ENCODE measurements around the gene ST6GALNAC3.

The ST6GALNAC3 gene

DNA sequence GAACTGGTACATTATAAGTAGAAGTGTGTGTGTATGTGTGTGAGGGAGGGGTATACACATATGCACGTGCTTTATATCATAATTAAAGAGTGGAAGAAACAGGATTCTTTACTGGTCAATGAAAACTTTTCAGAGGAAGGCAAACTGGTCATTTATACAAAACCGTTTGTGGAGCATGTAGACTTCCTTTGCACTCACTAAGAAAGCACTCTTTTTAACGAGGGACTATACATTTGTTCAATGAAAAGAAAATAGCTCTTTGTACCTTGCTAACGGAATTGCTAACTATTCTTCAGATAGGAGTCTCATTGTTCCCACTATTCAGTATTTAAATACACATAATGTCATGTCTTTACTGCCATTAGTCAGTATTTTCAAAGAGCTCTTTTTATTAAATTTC, 219.3 kb downstream of the ST6GALNAC3 start:
- DNase-seq (ENCODE audit: low spot score) = no peak
- in situ Hi-C loops (cut with MboI; ENCODE audit: low sequenced_read_pairs, unreplicated experiment) = no loop called here
- TF ChIP-seq, protein P1, sequence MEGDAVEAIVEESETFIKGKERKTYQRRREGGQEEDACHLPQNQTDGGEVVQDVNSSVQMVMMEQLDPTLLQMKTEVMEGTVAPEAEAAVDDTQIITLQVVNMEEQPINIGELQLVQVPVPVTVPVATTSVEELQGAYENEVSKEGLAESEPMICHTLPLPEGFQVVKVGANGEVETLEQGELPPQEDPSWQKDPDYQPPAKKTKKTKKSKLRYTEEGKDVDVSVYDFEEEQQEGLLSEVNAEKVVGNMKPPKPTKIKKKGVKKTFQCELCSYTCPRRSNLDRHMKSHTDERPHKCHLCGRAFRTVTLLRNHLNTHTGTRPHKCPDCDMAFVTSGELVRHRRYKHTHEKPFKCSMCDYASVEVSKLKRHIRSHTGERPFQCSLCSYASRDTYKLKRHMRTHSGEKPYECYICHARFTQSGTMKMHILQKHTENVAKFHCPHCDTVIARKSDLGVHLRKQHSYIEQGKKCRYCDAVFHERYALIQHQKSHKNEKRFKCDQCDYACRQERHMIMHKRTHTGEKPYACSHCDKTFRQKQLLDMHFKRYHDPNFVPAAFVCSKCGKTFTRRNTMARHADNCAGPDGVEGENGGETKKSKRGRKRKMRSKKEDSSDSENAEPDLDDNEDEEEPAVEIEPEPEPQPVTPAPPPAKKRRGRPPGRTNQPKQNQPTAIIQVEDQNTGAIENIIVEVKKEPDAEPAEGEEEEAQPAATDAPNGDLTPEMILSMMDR (IDR thresholded peaks at IDR 0.05; ENCODE audit: borderline replicate concordance, control extremely low read depth, extremely low read depth, insufficient read depth, missing control alignments) = no peak

DNA sequence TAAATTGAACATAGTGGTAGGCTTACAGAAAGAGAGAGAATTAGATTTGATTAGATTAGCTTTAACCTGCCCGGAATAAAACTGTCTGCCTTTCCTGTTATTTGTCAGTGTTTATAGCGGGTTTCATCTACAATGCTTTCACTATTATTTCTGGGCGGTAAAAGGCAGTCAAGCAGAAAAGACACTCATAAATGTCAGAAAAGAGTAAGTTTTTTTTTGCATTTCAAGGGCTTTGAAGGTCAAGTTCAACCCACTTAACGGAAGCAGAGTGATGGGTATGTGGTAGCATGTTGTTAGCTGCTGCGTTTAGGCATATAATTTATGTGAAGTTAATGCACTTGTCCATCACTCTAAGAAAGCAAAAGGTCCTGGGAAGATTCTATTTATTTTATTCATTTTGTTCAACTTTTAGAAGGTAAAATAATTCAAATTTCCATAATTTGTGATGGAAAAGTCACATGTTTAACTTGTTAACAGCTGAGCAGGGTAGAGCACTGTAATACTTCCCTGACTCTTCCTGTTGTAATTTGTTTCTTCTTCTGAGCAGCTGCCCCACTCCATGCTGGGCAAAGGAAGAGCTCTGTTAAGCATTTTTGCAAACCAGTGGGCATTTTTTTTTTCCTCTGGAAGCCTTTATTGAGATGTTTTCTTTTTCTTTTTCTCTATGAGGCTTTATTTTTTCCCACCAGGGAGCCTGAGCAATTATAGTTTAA, 220.1 kb downstream of the ST6GALNAC3 start:
- TF ChIP-seq, protein P1 (IDR thresholded peaks at IDR 0.05; ENCODE audit: borderline replicate concordance, control extremely low read depth, extremely low read depth, insufficient read depth, missing control alignments) = no peak
- no peak for DNase-seq (ENCODE audit: low spot score)
- in situ Hi-C loops (cut with MboI; ENCODE audit: low sequenced_read_pairs, unreplicated experiment) = no loop called here

DNA sequence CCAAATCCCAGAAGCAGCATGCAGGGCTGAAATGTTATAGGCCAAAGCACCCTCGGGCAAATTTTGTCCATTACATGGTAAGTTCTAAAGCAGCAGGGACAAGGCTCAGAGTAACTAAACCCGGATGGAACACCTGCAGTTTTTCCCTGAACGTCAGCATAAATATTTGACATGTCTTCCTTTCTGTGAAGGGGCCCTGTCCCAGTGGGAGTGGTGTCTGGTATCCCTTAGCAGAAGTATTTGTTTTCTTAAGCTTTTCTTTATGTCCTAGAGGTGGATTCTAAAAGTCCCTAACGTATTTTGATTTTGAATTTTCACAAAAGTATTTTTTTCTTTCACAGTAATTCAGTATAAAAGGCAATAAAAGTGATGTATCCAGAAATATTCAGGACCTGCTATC, 223.9 kb downstream of the ST6GALNAC3 start:
- DNase-seq (ENCODE audit: low spot score) = no peak
- in situ Hi-C loops (cut with MboI; ENCODE audit: low sequenced_read_pairs, unreplicated experiment) = no loop called here
- TF ChIP-seq, protein P1 (IDR thresholded peaks at IDR 0.05; ENCODE audit: borderline replicate concordance, control extremely low read depth, extremely low read depth, insufficient read depth, missing control alignments) = no peak

DNA sequence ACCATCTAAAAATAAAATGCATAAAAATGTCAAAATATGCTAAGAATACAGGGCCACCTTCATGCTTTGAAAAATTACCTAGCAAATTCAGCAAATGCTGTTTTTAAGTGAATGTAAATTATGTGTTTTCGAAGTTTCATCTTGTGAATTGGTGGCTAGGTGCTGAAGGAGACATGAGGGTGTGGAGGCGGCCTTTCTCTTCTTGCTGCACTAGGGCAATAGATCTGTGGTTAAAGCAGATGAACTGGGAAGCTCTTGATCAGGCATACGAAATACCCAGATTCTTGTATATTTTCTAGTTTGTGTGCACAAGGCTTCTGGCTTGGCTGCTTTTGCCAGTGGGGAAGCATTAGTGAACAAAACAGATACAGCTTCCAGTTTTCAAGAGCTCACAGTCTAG, 224.5 kb downstream of the ST6GALNAC3 start:
- no peak for DNase-seq (ENCODE audit: low spot score)
- in situ Hi-C loops (cut with MboI; ENCODE audit: low sequenced_read_pairs, unreplicated experiment) = no loop called here
- TF ChIP-seq, protein P1 (IDR thresholded peaks at IDR 0.05; ENCODE audit: borderline replicate concordance, control extremely low read depth, extremely low read depth, insufficient read depth, missing control alignments) = no peak

DNA sequence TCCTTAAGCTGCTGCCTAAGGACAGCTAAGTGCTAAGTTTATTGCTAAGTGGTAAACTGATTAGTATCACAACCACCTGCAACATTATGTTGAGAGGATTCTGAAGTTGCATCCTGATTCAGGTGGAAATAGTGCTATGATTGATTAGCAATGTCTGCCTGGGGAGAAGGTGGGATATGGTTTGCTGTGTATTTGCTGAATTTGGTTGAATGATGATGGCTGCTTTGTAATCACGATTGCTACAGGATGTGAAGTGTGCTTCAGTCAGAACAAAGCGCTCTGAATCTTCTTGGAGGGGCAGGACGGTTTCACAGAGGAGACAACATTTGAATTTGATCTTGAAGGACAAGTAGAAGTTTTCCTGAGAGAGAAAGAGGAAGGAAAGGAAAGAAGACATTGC, 226.0 kb downstream of the ST6GALNAC3 start:
- TF ChIP-seq, protein P1 (IDR thresholded peaks at IDR 0.05; ENCODE audit: borderline replicate concordance, control extremely low read depth, extremely low read depth, insufficient read depth, missing control alignments) = no peak
- no peak for DNase-seq (ENCODE audit: low spot score)
- in situ Hi-C loops (cut with MboI; ENCODE audit: low sequenced_read_pairs, unreplicated experiment) = no loop called here

DNA sequence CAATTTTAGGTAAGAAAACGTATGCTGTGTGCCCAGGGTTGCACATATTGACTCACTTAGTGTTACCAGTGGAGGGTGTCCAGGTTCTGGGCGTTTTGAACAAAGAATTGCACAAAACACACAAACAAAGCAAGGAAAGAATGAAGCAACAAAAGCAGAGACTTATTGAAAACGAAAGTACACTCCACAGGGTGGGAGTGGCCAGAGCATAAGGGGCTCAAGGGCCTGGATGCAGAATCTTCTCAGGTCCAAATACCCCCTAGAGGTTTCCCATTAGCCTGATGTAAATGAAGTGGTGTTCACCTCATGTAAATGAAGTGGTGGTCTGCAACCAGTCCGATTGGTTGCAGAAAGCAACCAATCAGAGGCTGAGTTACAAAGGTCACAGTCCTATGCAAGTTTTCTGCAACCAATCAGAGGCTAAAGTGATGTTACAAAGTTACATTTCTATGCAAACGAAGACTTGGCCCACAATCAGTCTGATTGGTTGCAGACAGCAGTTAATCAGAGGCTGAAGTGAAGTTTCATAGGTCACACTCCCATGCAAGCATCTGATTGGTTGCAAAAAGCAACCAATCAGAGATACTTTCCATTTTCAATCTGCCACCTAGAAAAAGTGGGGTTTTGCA, 228.3 kb downstream of the ST6GALNAC3 start:
- TF ChIP-seq, protein P1 (IDR thresholded peaks at IDR 0.05; ENCODE audit: borderline replicate concordance, control extremely low read depth, extremely low read depth, insufficient read depth, missing control alignments) = no peak
- DNase-seq (ENCODE audit: low spot score) = no peak
- in situ Hi-C loops (cut with MboI; ENCODE audit: low sequenced_read_pairs, unreplicated experiment) = no loop called here
